Medulla oblongata (tissue), 1 donor: ENCODE measurements around the gene DDX6.
"Not testable (repeated sequence)": the region's sequence is repeated elsewhere in the genome, so short reads cannot be mapped to it uniquely, and the experiment has no call there.

Experiments used
- DNase-seq: peaks from one replicate; pipeline ENCODE4 v3.0.0-alpha.2; 2015; ENCODE audit errors: extremely low spot score

The DDX6 gene

GRCh38 chr11:118740892-118741291 lies 50.1 kb downstream of the DDX6 start:
- no peak for DNase-seq

GRCh38 chr11:118735203-118735602 lies 55.8 kb downstream of the DDX6 start:
- no peak for DNase-seq

- DNase-seq = no peak
Observed at GRCh38 chr11:118734031-118734430, 56.9 kb downstream of the DDX6 start.

- not testable (repeated sequence) for DNase-seq
Observed at GRCh38 chr11:118729753-118730152, 61.2 kb downstream of the DDX6 start.

GRCh38 chr11:118728112-118728511 lies 62.9 kb downstream of the DDX6 start:
- DNase-seq = not testable (repeated sequence)

- not testable (repeated sequence) for DNase-seq
Observed at GRCh38 chr11:118727721-118728066, 63.3 kb downstream of the DDX6 start.

- not testable (repeated sequence) for DNase-seq
Observed at GRCh38 chr11:118727001-118727720, 63.8 kb downstream of the DDX6 start.

GRCh38 chr11:118721478-118722015 lies 69.4 kb downstream of the DDX6 start:
- DNase-seq = not testable (repeated sequence)

- DNase-seq = not testable (repeated sequence)
Observed at GRCh38 chr11:118720740-118721139, 70.2 kb downstream of the DDX6 start.

GRCh38 chr11:118720078-118720477 lies 70.9 kb downstream of the DDX6 start:
- DNase-seq = not testable (repeated sequence)

GRCh38 chr11:118718562-118718961 lies 72.4 kb downstream of the DDX6 start:
- DNase-seq = not testable (repeated sequence)

GRCh38 chr11:118717733-118718132 lies 73.2 kb downstream of the DDX6 start:
- not testable (repeated sequence) for DNase-seq

- DNase-seq = not testable (repeated sequence)
Observed at GRCh38 chr11:118717221-118717620, 73.7 kb downstream of the DDX6 start.

GRCh38 chr11:118715837-118716260 lies 75.1 kb downstream of the DDX6 start:
- no peak for DNase-seq

- DNase-seq = no peak
Observed at GRCh38 chr11:118715245-118715831, 75.6 kb downstream of the DDX6 start.

GRCh38 chr11:118714816-118715215 lies 76.1 kb downstream of the DDX6 start:
- no peak for DNase-seq

- DNase-seq = not testable (repeated sequence)
Observed at GRCh38 chr11:118714416-118714815, 76.5 kb downstream of the DDX6 start.

GRCh38 chr11:118708296-118708695 lies 82.7 kb downstream of the DDX6 start:
- DNase-seq = no peak

- DNase-seq = no peak
Observed at GRCh38 chr11:118706546-118706825, 84.5 kb downstream of the DDX6 start.

- peak; percentile 53 for DNase-seq
Observed at GRCh38 chr11:118705791-118706545, 85.0 kb downstream of the DDX6 start.

GRCh38 chr11:118705111-118705741 lies 85.7 kb downstream of the DDX6 start:
- peak; percentile 87 for DNase-seq

- peak; percentile 89 for DNase-seq
Observed at GRCh38 chr11:118703563-118704106, 87.3 kb downstream of the DDX6 start.
